HEK293 (cell line): ENCODE results near the gene HOOK1.

Source experiments
- CTCF ChIA-PET: fragments of 350-600 bp; formaldehyde crosslinking; extraction: SDS; loops from one replicate; lab custom pipeline; 2021; ENCODE audit warnings: antibody characterized with exemption; lab: Yijun Ruan, JAX
- POLR2A ChIA-PET: fragments of 300-600 bp; formaldehyde crosslinking; extraction: SDS; loops from one replicate; lab custom pipeline; 2020; ENCODE audit warnings: antibody characterized with exemption, inconsistent platforms; lab: Yijun Ruan, JAX
- H3K27ac ChIP-seq: fragments of 200-500 bp; sonication (Bioruptor generic); 2 replicates; pipeline ENCODE4 v1.5.1; 2014; ENCODE audit warnings: low read depth, low read length, control low read depth, inconsistent platforms; ENCODE audit errors: extremely low read depth
- H3K36me3 ChIP-seq, 2 experiments: fragments of 200-500 bp in 1 of 2; sonication (Bioruptor generic) in 1 of 2; 1 replicate in 1 of 2; 2 replicates in 1 of 2; pipeline ENCODE4 v1.5.1; 2014 to 2017; ENCODE audit warnings: inconsistent platforms in 2 of 2, low read length in 2 of 2; ENCODE audit not compliant: control insufficient read depth in 2 of 2, insufficient read depth in 1 of 2
- H3K4me1 ChIP-seq: fragments of 200-500 bp; sonication (Bioruptor generic); 2 replicates; pipeline ENCODE4 v1.5.1; 2014; ENCODE audit warnings: mild to moderate bottlenecking, low read length, inconsistent platforms; ENCODE audit not compliant: control insufficient read depth, insufficient read depth
- H3K4me3 ChIP-seq: 2 replicates; pipeline ENCODE4 v1.5.1; 2011; ENCODE audit warnings: low read depth, mild to moderate bottlenecking, control low read depth, low read length, moderate library complexity
- H3K9me3 ChIP-seq: fragments of 200-500 bp; sonication (Bioruptor generic); 2 replicates; pipeline ENCODE4 v1.5.1; 2014; ENCODE audit warnings: low read depth, low read length, inconsistent platforms; ENCODE audit not compliant: control insufficient read depth, insufficient read depth
- GLI2 ChIP-seq: fragments of 450-650 bp; formaldehyde crosslinking; IDR thresholded peaks from 2 replicates; pipeline ENCODE4; 2017; ENCODE audit warnings: missing biosample characterization, missing genetic modification characterization, low read depth, borderline replicate concordance
- ZBTB21 ChIP-seq: fragments of 450-650 bp; formaldehyde crosslinking; IDR thresholded peaks from 2 replicates; pipeline ENCODE4 v1.5.1; 2017; ENCODE audit warnings: missing biosample characterization, missing genetic modification characterization
- ZBTB48 ChIP-seq: fragments of 450-650 bp; formaldehyde crosslinking; IDR thresholded peaks from 2 replicates; pipeline ENCODE4 v1.5.1; 2016; ENCODE audit warnings: missing biosample characterization, missing genetic modification characterization
- ZEB2 ChIP-seq: fragments of 450-650 bp; formaldehyde crosslinking; IDR thresholded peaks from 2 replicates; pipeline ENCODE4 v1.5.1; 2016; ENCODE audit warnings: missing biosample characterization, missing genetic modification characterization
- ZFP37 ChIP-seq: fragments of 450-650 bp; formaldehyde crosslinking; IDR thresholded peaks from 2 replicates; pipeline ENCODE4 v1.5.1; 2016; ENCODE audit warnings: missing biosample characterization, missing genetic modification characterization
- ZNF146 ChIP-seq: fragments of 450-650 bp; formaldehyde crosslinking; IDR thresholded peaks from 2 replicates; pipeline ENCODE4 v1.5.1; 2016; ENCODE audit warnings: missing biosample characterization, missing genetic modification characterization
- ZNF175 ChIP-seq: fragments of 450-650 bp; formaldehyde crosslinking; IDR thresholded peaks from 2 replicates; pipeline ENCODE4 v1.5.1; 2016; ENCODE audit warnings: missing biosample characterization, missing genetic modification characterization
- ZNF184 ChIP-seq: fragments of 450-650 bp; IDR thresholded peaks from 2 replicates; pipeline ENCODE4 v1.5.1; 2018; ENCODE audit warnings: missing biosample characterization, mild to moderate bottlenecking, missing genetic modification characterization
- ZNF202 ChIP-seq: fragments of 450-650 bp; formaldehyde crosslinking; IDR thresholded peaks from 2 replicates; pipeline ENCODE4 v1.5.1; 2016; ENCODE audit warnings: missing biosample characterization, missing genetic modification characterization, borderline replicate concordance
- ZNF24 ChIP-seq: fragments of 450-650 bp; formaldehyde crosslinking; IDR thresholded peaks from 2 replicates; pipeline ENCODE4 v1.5.1; 2016; ENCODE audit warnings: missing biosample characterization, missing genetic modification characterization
- ZNF473 ChIP-seq: fragments of 450-650 bp; formaldehyde crosslinking; IDR thresholded peaks from 2 replicates; pipeline ENCODE4 v1.5.1; 2017; ENCODE audit warnings: missing biosample characterization, missing genetic modification characterization
- ZNF571 ChIP-seq: fragments of 450-650 bp; formaldehyde crosslinking; IDR thresholded peaks from 2 replicates; pipeline ENCODE4 v1.5.0; 2017; ENCODE audit warnings: missing biosample characterization, missing genetic modification characterization
- ZNF843 ChIP-seq: fragments of 450-650 bp; formaldehyde crosslinking; IDR thresholded peaks from 2 replicates; pipeline ENCODE4 v1.5.1; 2016; ENCODE audit warnings: missing biosample characterization, missing genetic modification characterization
- ZSCAN23 ChIP-seq: fragments of 450-650 bp; formaldehyde crosslinking; IDR thresholded peaks from 2 replicates; pipeline ENCODE4 v1.5.1; 2016; ENCODE audit warnings: missing biosample characterization, missing genetic modification characterization
- TF ChIP-seq, protein P1 (sequence below): fragments of 450-650 bp; formaldehyde crosslinking; IDR thresholded peaks from 2 replicates; pipeline ENCODE4 v1.5.1; 2016; ENCODE audit warnings: missing biosample characterization, missing genetic modification characterization
- TF ChIP-seq, protein P2 (sequence below): fragments of 450-650 bp; formaldehyde crosslinking; IDR thresholded peaks from 2 replicates; pipeline ENCODE4 v1.5.1; 2017; ENCODE audit warnings: missing biosample characterization, missing genetic modification characterization
- TF ChIP-seq, protein P3 (sequence below): fragments of 450-650 bp; formaldehyde crosslinking; conservative IDR thresholded peaks from 2 replicates; pipeline ENCODE4 v1.5.1; 2016; ENCODE audit warnings: low read depth, missing biosample characterization, missing genetic modification characterization
- TF ChIP-seq, protein P4 (sequence below): fragments of 450-650 bp; formaldehyde crosslinking; IDR thresholded peaks from 2 replicates; pipeline ENCODE4 v1.5.1; 2016; ENCODE audit warnings: missing biosample characterization, missing genetic modification characterization

The HOOK1 gene

DNA sequence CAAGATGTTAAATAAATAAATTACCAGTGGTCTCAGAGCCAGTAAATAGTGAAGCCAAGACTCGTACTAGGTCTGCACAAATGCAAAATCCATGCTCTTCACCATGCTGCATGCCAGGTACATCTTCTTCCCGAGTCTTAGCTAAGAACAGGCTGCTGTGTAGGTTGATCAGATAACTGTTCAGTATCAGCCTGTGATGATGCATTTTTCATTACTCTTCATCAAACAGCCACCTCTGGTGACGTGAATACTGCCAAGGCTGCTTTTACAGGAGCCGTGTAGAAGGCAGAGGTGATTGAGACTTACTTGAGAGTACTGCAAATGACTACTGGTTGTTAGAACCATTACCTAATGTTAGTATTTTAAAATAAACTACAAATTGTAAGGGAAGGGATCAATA, 39.3 kb upstream of the HOOK1 start:
- no peak for TF ChIP-seq ZSCAN23
- TF ChIP-seq, protein P1, sequence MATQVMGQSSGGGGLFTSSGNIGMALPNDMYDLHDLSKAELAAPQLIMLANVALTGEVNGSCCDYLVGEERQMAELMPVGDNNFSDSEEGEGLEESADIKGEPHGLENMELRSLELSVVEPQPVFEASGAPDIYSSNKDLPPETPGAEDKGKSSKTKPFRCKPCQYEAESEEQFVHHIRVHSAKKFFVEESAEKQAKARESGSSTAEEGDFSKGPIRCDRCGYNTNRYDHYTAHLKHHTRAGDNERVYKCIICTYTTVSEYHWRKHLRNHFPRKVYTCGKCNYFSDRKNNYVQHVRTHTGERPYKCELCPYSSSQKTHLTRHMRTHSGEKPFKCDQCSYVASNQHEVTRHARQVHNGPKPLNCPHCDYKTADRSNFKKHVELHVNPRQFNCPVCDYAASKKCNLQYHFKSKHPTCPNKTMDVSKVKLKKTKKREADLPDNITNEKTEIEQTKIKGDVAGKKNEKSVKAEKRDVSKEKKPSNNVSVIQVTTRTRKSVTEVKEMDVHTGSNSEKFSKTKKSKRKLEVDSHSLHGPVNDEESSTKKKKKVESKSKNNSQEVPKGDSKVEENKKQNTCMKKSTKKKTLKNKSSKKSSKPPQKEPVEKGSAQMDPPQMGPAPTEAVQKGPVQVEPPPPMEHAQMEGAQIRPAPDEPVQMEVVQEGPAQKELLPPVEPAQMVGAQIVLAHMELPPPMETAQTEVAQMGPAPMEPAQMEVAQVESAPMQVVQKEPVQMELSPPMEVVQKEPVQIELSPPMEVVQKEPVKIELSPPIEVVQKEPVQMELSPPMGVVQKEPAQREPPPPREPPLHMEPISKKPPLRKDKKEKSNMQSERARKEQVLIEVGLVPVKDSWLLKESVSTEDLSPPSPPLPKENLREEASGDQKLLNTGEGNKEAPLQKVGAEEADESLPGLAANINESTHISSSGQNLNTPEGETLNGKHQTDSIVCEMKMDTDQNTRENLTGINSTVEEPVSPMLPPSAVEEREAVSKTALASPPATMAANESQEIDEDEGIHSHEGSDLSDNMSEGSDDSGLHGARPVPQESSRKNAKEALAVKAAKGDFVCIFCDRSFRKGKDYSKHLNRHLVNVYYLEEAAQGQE (tag by site-specific recombination) = no peak
- TF ChIP-seq GLI2 (tag by site-specific recombination) = no peak
- TF ChIP-seq ZNF175 (tag by site-specific recombination) = no peak
- no peak for TF ChIP-seq ZEB2 (tag by site-specific recombination)
- no peak for TF ChIP-seq ZNF146 (tag by site-specific recombination)
- TF ChIP-seq ZBTB48 (tag by site-specific recombination) = no peak
- TF ChIP-seq ZNF473 (tag by site-specific recombination) = no peak
- TF ChIP-seq, protein P2, sequence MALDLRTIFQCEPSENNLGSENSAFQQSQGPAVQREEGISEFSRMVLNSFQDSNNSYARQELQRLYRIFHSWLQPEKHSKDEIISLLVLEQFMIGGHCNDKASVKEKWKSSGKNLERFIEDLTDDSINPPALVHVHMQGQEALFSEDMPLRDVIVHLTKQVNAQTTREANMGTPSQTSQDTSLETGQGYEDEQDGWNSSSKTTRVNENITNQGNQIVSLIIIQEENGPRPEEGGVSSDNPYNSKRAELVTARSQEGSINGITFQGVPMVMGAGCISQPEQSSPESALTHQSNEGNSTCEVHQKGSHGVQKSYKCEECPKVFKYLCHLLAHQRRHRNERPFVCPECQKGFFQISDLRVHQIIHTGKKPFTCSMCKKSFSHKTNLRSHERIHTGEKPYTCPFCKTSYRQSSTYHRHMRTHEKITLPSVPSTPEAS (tag by site-specific recombination) = no peak
- TF ChIP-seq ZFP37 (tag by site-specific recombination) = no peak
- TF ChIP-seq ZNF24 = no peak
- no peak for TF ChIP-seq ZBTB21 (tag by site-specific recombination)
- no peak for TF ChIP-seq ZNF184 (tag by site-specific recombination)
- TF ChIP-seq ZNF843 = no peak
- TF ChIP-seq, protein P3, sequence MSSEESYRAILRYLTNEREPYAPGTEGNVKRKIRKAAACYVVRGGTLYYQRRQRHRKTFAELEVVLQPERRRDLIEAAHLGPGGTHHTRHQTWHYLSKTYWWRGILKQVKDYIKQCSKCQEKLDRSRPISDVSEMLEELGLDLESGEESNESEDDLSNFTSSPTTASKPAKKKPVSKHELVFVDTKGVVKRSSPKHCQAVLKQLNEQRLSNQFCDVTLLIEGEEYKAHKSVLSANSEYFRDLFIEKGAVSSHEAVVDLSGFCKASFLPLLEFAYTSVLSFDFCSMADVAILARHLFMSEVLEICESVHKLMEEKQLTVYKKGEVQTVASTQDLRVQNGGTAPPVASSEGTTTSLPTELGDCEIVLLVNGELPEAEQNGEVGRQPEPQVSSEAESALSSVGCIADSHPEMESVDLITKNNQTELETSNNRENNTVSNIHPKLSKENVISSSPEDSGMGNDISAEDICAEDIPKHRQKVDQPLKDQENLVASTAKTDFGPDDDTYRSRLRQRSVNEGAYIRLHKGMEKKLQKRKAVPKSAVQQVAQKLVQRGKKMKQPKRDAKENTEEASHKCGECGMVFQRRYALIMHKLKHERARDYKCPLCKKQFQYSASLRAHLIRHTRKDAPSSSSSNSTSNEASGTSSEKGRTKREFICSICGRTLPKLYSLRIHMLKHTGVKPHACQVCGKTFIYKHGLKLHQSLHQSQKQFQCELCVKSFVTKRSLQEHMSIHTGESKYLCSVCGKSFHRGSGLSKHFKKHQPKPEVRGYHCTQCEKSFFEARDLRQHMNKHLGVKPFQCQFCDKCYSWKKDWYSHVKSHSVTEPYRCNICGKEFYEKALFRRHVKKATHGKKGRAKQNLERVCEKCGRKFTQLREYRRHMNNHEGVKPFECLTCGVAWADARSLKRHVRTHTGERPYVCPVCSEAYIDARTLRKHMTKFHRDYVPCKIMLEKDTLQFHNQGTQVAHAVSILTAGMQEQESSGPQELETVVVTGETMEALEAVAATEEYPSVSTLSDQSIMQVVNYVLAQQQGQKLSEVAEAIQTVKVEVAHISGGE (tag by site-specific recombination) = no peak
- TF ChIP-seq, protein P4, sequence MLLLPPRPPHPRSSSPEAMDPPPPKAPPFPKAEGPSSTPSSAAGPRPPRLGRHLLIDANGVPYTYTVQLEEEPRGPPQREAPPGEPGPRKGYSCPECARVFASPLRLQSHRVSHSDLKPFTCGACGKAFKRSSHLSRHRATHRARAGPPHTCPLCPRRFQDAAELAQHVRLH = no peak
- no peak for TF ChIP-seq ZNF202 (tag by site-specific recombination)
- TF ChIP-seq ZNF571 (tag by site-specific recombination) = no peak

More for the DNA sequence above, 39.3 kb upstream of the HOOK1 start:
- ChIA-PET CTCF (interaction anchor here (0.7 to 1.7 kb wide), 2 partner anchors 10 to 15 kb away, joined by 3 to 4 read pairs; no protein-coding TSS in a partner anchor), POLR2A (no interaction called here)
- Histone ChIP-seq H3K27ac (no peak overlapping the region), H3K9me3 (no peaks in the 10 kb centered on the region), H3K4me3 (no peak overlapping the region), H3K4me1 (no peaks in the 10 kb centered on the region), H3K36me3 (no peaks in the 10 kb centered on the region)
